ENCODE results near the gene FARP1.
A peak's percentile ranks its signal among the peaks of the same experiment; 100 is the strongest.

Gene FARP1

GRCh38 chr13:98157609-98158008 is 14.7 kb downstream of the FARP1 start:
- Histone ChIP-seq H3K9ac (ENCODE audit: insufficient read length) (no peak overlapping the region), H3K4me3 (no peak overlapping the region), H3K36me3 (ENCODE audit: insufficient read depth, low read length) (peaks cover 15% of the 10 kb centered on the region), H3K27ac (peak overlapping the region; percentile 10), H3K9me3 (ENCODE audit: low read depth, low read length) (no peaks in the 10 kb centered on the region)
- DNase-seq (ENCODE audit: low read depth, low spot score), result no peak
- TF ChIP-seq FOXP2 (optimal IDR thresholded peaks at IDR 0.05; ENCODE audit: control extremely low read depth, extremely low read length, insufficient read depth) (no peak), POLR2AphosphoS5 (IDR thresholded peaks at IDR 0.05; ENCODE audit: borderline replicate concordance, low read depth, low read length) (no peak), EZH2 (IDR thresholded peaks at IDR 0.05) (no peak)

- H3K4me3 ChIP-seq, result no peak overlapping the region
- DNase-seq (ENCODE audit: low read depth, low spot score), result no peak
- H3K36me3 ChIP-seq (ENCODE audit: insufficient read depth, low read length), result peaks cover 18% of the 10 kb centered on the region
- H3K27ac ChIP-seq, result peak overlapping the region; percentile 10; the same call in 1 of the 2 replicates
- no peak overlapping the region for H3K9ac ChIP-seq (ENCODE audit: insufficient read length)
- TF ChIP-seq EZH2 (IDR thresholded peaks at IDR 0.05) (no peak), FOXP2 (optimal IDR thresholded peaks at IDR 0.05; ENCODE audit: control extremely low read depth, extremely low read length, insufficient read depth) (no peak), POLR2AphosphoS5 (IDR thresholded peaks at IDR 0.05; ENCODE audit: borderline replicate concordance, low read depth, low read length) (no peak)
- H3K9me3 ChIP-seq (ENCODE audit: low read depth, low read length), result no peaks in the 10 kb centered on the region
Observed at GRCh38 chr13:98158172-98158899, 15.4 kb downstream of the FARP1 start.

- Histone ChIP-seq H3K27ac (no peak overlapping the region), H3K4me3 (no peak overlapping the region), H3K9me3 (ENCODE audit: low read depth, low read length) (no peaks in the 10 kb centered on the region), H3K9ac (ENCODE audit: insufficient read length) (no peak overlapping the region), H3K36me3 (ENCODE audit: insufficient read depth, low read length) (peaks cover 10% of the 10 kb centered on the region)
- TF ChIP-seq EZH2 (IDR thresholded peaks at IDR 0.05) (no peak), POLR2AphosphoS5 (IDR thresholded peaks at IDR 0.05; ENCODE audit: borderline replicate concordance, low read depth, low read length) (no peak), FOXP2 (optimal IDR thresholded peaks at IDR 0.05; ENCODE audit: control extremely low read depth, extremely low read length, insufficient read depth) (no peak)
- DNase-seq (ENCODE audit: low read depth, low spot score), result no peak
Observed at GRCh38 chr13:98162935-98163334, 20.0 kb downstream of the FARP1 start.

GRCh38 chr13:98169331-98169730 is 26.4 kb downstream of the FARP1 start:
- H3K36me3 ChIP-seq (ENCODE audit: insufficient read depth, low read length), result no peaks in the 10 kb centered on the region

GRCh38 chr13:98171900-98172589 is 29.2 kb downstream of the FARP1 start:
- TF ChIP-seq EZH2 (IDR thresholded peaks at IDR 0.05) (no peak), FOXP2 (optimal IDR thresholded peaks at IDR 0.05; ENCODE audit: control extremely low read depth, extremely low read length, insufficient read depth) (no peak), POLR2AphosphoS5 (IDR thresholded peaks at IDR 0.05; ENCODE audit: borderline replicate concordance, low read depth, low read length) (no peak)
- H3K9ac ChIP-seq (ENCODE audit: insufficient read length), result peak overlapping the region; percentile 69
- no peak for DNase-seq (ENCODE audit: low read depth, low spot score)
- no peaks in the 10 kb centered on the region for H3K9me3 ChIP-seq (ENCODE audit: low read depth, low read length)
- H3K27ac ChIP-seq, result peak overlapping the region; percentile 94
- H3K36me3 ChIP-seq (ENCODE audit: insufficient read depth, low read length), result peaks cover 5% of the 10 kb centered on the region; the same call in 1 of the 2 replicates
- peak overlapping the region; percentile 70 for H3K4me3 ChIP-seq

More at GRCh38 chr13:98169331-98169730, 26.4 kb downstream of the FARP1 start:
- no peaks in the 10 kb centered on the region for H3K9me3 ChIP-seq (ENCODE audit: low read depth, low read length)
- H3K9ac ChIP-seq (ENCODE audit: insufficient read length), result no peak overlapping the region
- no peak overlapping the region for H3K4me3 ChIP-seq
- no peak for DNase-seq (ENCODE audit: low read depth, low spot score)
- peak overlapping the region; percentile 74; the same call in 1 of the 2 replicates for H3K27ac ChIP-seq
- TF ChIP-seq FOXP2 (optimal IDR thresholded peaks at IDR 0.05; ENCODE audit: control extremely low read depth, extremely low read length, insufficient read depth), result no peak
- no peak for TF ChIP-seq EZH2 (IDR thresholded peaks at IDR 0.05)
- TF ChIP-seq POLR2AphosphoS5 (IDR thresholded peaks at IDR 0.05; ENCODE audit: borderline replicate concordance, low read depth, low read length), result no peak

GRCh38 chr13:98172590-98173422 is 29.9 kb downstream of the FARP1 start:
- Histone ChIP-seq H3K36me3 (ENCODE audit: insufficient read depth, low read length) (peaks cover 5% of the 10 kb centered on the region; the same call in 1 of the 2 replicates), H3K27ac (peak overlapping the region; percentile 94), H3K4me3 (peak overlapping the region; percentile 70), H3K9ac (ENCODE audit: insufficient read length) (peak overlapping the region; percentile 69), H3K9me3 (ENCODE audit: low read depth, low read length) (no peaks in the 10 kb centered on the region)
- peak; percentile 56 for DNase-seq (ENCODE audit: low read depth, low spot score)
- TF ChIP-seq POLR2AphosphoS5 (IDR thresholded peaks at IDR 0.05; ENCODE audit: borderline replicate concordance, low read depth, low read length) (peak; percentile 14; the same call in 1 of the 2 replicates), EZH2 (IDR thresholded peaks at IDR 0.05) (no peak)

GRCh38 chr13:98173431-98174152 is 30.7 kb downstream of the FARP1 start:
- H3K9me3 ChIP-seq (ENCODE audit: low read depth, low read length), result no peaks in the 10 kb centered on the region
- peak overlapping the region; percentile 94 for H3K27ac ChIP-seq
- peaks cover 5% of the 10 kb centered on the region; the same call in 1 of the 2 replicates for H3K36me3 ChIP-seq (ENCODE audit: insufficient read depth, low read length)
- DNase-seq (ENCODE audit: low read depth, low spot score), result no peak
- peak overlapping the region; percentile 70; the same call in 1 of the 2 replicates for H3K4me3 ChIP-seq
- H3K9ac ChIP-seq (ENCODE audit: insufficient read length), result peak overlapping the region; percentile 54
- TF ChIP-seq EZH2 (IDR thresholded peaks at IDR 0.05), result no peak
- no peak for TF ChIP-seq FOXP2 (optimal IDR thresholded peaks at IDR 0.05; ENCODE audit: control extremely low read depth, extremely low read length, insufficient read depth)
- TF ChIP-seq POLR2AphosphoS5 (IDR thresholded peaks at IDR 0.05; ENCODE audit: borderline replicate concordance, low read depth, low read length), result no peak

All from SK-N-MC (cell line).